Urinary bladder (tissue), 4 donors: Measurements from ENCODE around the gene AGT. TPM values are rescaled to one million over a fixed set of nuclear protein-coding genes. Genes with fewer than 3 reads are reported as not detected.

Experiments
- DNase-seq: peaks from one replicate; pipeline ENCODE4 v3.0.0-alpha.2; 2015; ENCODE audit errors: extremely low spot score
- H3K27ac ChIP-seq: one replicate; pipeline ENCODE4 v1.5.1; 2013; ENCODE audit warnings: low read depth, mild to moderate bottlenecking, moderate library complexity
- H3K36me3 ChIP-seq: one replicate; pipeline ENCODE4 v1.6.1; 2013; ENCODE audit warnings: mild to moderate bottlenecking, moderate library complexity; ENCODE audit not compliant: insufficient read depth
- H3K4me1 ChIP-seq: one replicate; pipeline ENCODE4 v1.6.1; 2013; ENCODE audit warnings: mild to moderate bottlenecking, moderate library complexity; ENCODE audit not compliant: insufficient read depth
- H3K4me3 ChIP-seq: one replicate; pipeline ENCODE4 v1.5.1; 2013; ENCODE audit warnings: low read depth, low read length
- WGBS: extraction: QIAGEN DNeasy Blood & Tissue Kit; methylation state at CpG from one replicate; pipeline ENCODE4 v1.1.7; 2013; 5-methylcytosine and 5-hydroxymethylcytosine counted together
- polyA plus RNA-seq: library from polyadenylated mRNA; stranded (reverse); fragments of 200-250 nt; gene quantifications from one replicate; pipeline ENCODE4 v1.2.3, GENCODE V29; 2013
- total RNA-seq: library from RNA; depleted of rRNA; stranded (reverse); fragments of >200 nt; gene quantifications from one replicate; pipeline ENCODE4 v1.2.3, GENCODE V29; 2014
- donor health status: healthy with polysubstance abuse.
- donor health status: healthy.

Gene AGT
- total RNA-seq (8.7 TPM), polyA plus RNA-seq (6.6 TPM)

GRCh38 chr1:230713915-230714764 is at the start of gene AGT:
Gene AGT, minus strand, starts transcription at chr1:230714122. Its CDS starts 3,299 bp downstream, at chr1:230710823.
- no peak for DNase-seq
- Histone ChIP-seq H3K36me3 (no peaks in the 10 kb centered on the region), H3K4me1 (no peaks in the 10 kb centered on the region), H3K4me3 (no peak within 1 kb of the TSS), H3K27ac (no peak within 1 kb of the TSS)
- 25% methylated on average over 24 of the region's 24 CpGs for WGBS

GRCh38 chr1:230761443-230762167 is 47.7 kb upstream of the AGT start:
- Histone ChIP-seq H3K4me1 (no peaks in the 10 kb centered on the region), H3K36me3 (no peaks in the 10 kb centered on the region), H3K4me3 (no peak overlapping the region), H3K27ac (no peak overlapping the region)
- no peak for DNase-seq
- 87% methylated on average over 8 of the region's 8 CpGs for WGBS

GRCh38 chr1:230760360-230760827 is 46.5 kb upstream of the AGT start:
- Histone ChIP-seq H3K27ac (no peak overlapping the region), H3K4me3 (no peak overlapping the region), H3K4me1 (no peaks in the 10 kb centered on the region), H3K36me3 (no peaks in the 10 kb centered on the region)
- DNase-seq = no peak
- WGBS = 77% methylated on average over 7 of the region's 7 CpGs

GRCh38 chr1:230759369-230760065 is 45.6 kb upstream of the AGT start:
- WGBS = 71% methylated on average over 7 of the region's 7 CpGs
- DNase-seq = no peak
- Histone ChIP-seq H3K4me1 (no peaks in the 10 kb centered on the region), H3K27ac (no peak overlapping the region), H3K4me3 (no peak overlapping the region), H3K36me3 (no peaks in the 10 kb centered on the region)

GRCh38 chr1:230758709-230759368 is 44.9 kb upstream of the AGT start:
- no peak overlapping the region for H3K27ac ChIP-seq
- H3K36me3 ChIP-seq = no peaks in the 10 kb centered on the region
- no peaks in the 10 kb centered on the region for H3K4me1 ChIP-seq
- 39% methylated on average over 8 of the region's 8 CpGs for WGBS
- no peak overlapping the region for H3K4me3 ChIP-seq
- no peak for DNase-seq

- 74% methylated on average over 16 of the region's 16 CpGs for WGBS
- no peak overlapping the region for H3K27ac ChIP-seq
- DNase-seq = no peak
- no peaks in the 10 kb centered on the region for H3K36me3 ChIP-seq
- H3K4me3 ChIP-seq = no peak overlapping the region
- H3K4me1 ChIP-seq = no peaks in the 10 kb centered on the region
Measured at GRCh38 chr1:230757856-230758708, 44.2 kb upstream of the AGT start.

GRCh38 chr1:230754796-230755195 is 40.9 kb upstream of the AGT start:
- 43% methylated on average over 3 of the region's 3 CpGs for WGBS
- Histone ChIP-seq H3K36me3 (no peaks in the 10 kb centered on the region), H3K4me3 (no peak overlapping the region), H3K27ac (no peak overlapping the region), H3K4me1 (no peaks in the 10 kb centered on the region)
- DNase-seq = no peak

- 14% methylated on average over 24 of the region's 24 CpGs for WGBS
- Histone ChIP-seq H3K36me3 (no peaks in the 10 kb centered on the region), H3K4me1 (no peaks in the 10 kb centered on the region), H3K4me3 (no peak overlapping the region), H3K27ac (no peak overlapping the region)
- DNase-seq = no peak
Measured at GRCh38 chr1:230753586-230754251, 39.8 kb upstream of the AGT start.

GRCh38 chr1:230753191-230753585 is 39.3 kb upstream of the AGT start:
- H3K27ac ChIP-seq = no peak overlapping the region
- H3K4me1 ChIP-seq = no peaks in the 10 kb centered on the region
- DNase-seq = no peak
- no peaks in the 10 kb centered on the region for H3K36me3 ChIP-seq
- H3K4me3 ChIP-seq = no peak overlapping the region
- 70% methylated on average over 5 of the region's 5 CpGs for WGBS

- no peak overlapping the region for H3K4me3 ChIP-seq
- no peak for DNase-seq
- H3K27ac ChIP-seq = no peak overlapping the region
- no peaks in the 10 kb centered on the region for H3K36me3 ChIP-seq
- no peaks in the 10 kb centered on the region for H3K4me1 ChIP-seq
- 75% methylated on average over 6 of the region's 6 CpGs for WGBS
Measured at GRCh38 chr1:230752407-230752806, 38.5 kb upstream of the AGT start.

GRCh38 chr1:230750986-230751625 is 37.2 kb upstream of the AGT start:
- peak overlapping the region; percentile 70 for H3K27ac ChIP-seq
- DNase-seq = no peak
- WGBS = 71% methylated on average over 6 of the region's 6 CpGs
- H3K4me3 ChIP-seq = no peak overlapping the region
- no peaks in the 10 kb centered on the region for H3K36me3 ChIP-seq
- H3K4me1 ChIP-seq = no peaks in the 10 kb centered on the region

GRCh38 chr1:230750576-230750975 is 36.7 kb upstream of the AGT start:
- DNase-seq = no peak
- no peak overlapping the region for H3K4me3 ChIP-seq
- no peaks in the 10 kb centered on the region for H3K36me3 ChIP-seq
- WGBS = 80% methylated on average over 5 of the region's 5 CpGs
- H3K27ac ChIP-seq = peak overlapping the region; percentile 70
- no peaks in the 10 kb centered on the region for H3K4me1 ChIP-seq
